Prostate gland (tissue), 2 donors: ENCODE results near the gene CLDN10. TPM values are rescaled to one million over a fixed set of nuclear protein-coding genes. Genes with fewer than 3 reads are reported as not detected.
"Not testable (repeated sequence)": the region's sequence is repeated elsewhere in the genome, so short reads cannot be mapped to it uniquely, and the experiment has no call there.

ENCODE experiments used
- DNase-seq: peaks from one replicate; pipeline ENCODE4 v3.0.0-alpha.2; 2019; ENCODE audit warnings: low spot score
- H3K27ac ChIP-seq, 2 donors: fragments of 200-600 bp; sonication (generic); 2 replicates each; pipeline ENCODE4 v1.5.1; 2017 to 2019
- H3K27me3 ChIP-seq: fragments of 200-600 bp; sonication (generic); replicated peaks from 2 replicates; pipeline ENCODE4 v1.5.1; 2019; ENCODE audit not compliant: insufficient read depth
- H3K36me3 ChIP-seq, 2 donors: fragments of 200-600 bp; sonication (generic); 1 replicate in 1 of 2; 2 replicates in 1 of 2; pipeline versions ENCODE4 v1.5.1 to v1.8.1; 2017 to 2019
- H3K4me1 ChIP-seq: fragments of 200-600 bp; sonication (generic); replicated peaks from 2 replicates; pipeline ENCODE4 v1.5.1; 2019
- H3K4me3 ChIP-seq, 2 donors: fragments of 200-600 bp; sonication (generic); 2 replicates each; pipeline ENCODE4 v1.5.1; 2017 to 2019
- H3K9me3 ChIP-seq: fragments of 200-600 bp; sonication (generic); 2 replicates; pipeline ENCODE4 v1.5.1; 2017
- CTCF ChIP-seq, 4 experiments: fragments of 200-600 bp in 2 of 4; fragments of 450-650 bp in 2 of 4; sonication (generic) in 2 of 4; IDR thresholded peaks; 1 replicate in 3 of 4; 2 replicates in 1 of 4; pipeline ENCODE4 v1.5.1; 2016 to 2019; ENCODE audit warnings: antibody characterized with exemption in 4 of 4, mild to moderate bottlenecking in 2 of 4, moderate library complexity in 2 of 4
- POLR2A ChIP-seq: fragments of 450-650 bp; IDR thresholded peaks from one replicate; pipeline ENCODE4 v1.6.1; 2016; ENCODE audit warnings: antibody characterized with exemption, mild to moderate bottlenecking
- POLR2AphosphoS5 ChIP-seq: sonication (generic); formaldehyde crosslinking; IDR thresholded peaks from one replicate; pipeline ENCODE4 v1.6.1; 2017; ENCODE audit warnings: antibody characterized with exemption
- WGBS: methylation state at CpG from one replicate; pipeline ENCODE4 v1.1.5; 2018; 5-methylcytosine and 5-hydroxymethylcytosine counted together
- intact Hi-C: fragments of 100-400 bp; cut with DNase I; formaldehyde crosslinking; loops from one replicate; pipeline ENCODE4 v1.14.2; 2022
- total RNA-seq, 2 donors: library from RNA; depleted of rRNA; stranded (reverse); fragments of >200 nt; gene quantifications; one replicate each; pipeline ENCODE4 v1.1.0, GENCODE V29; 2016

The CLDN10 gene
- total RNA-seq, 2 donors from 2014 or later: 1.5 to 8.0 TPM

GRCh38 chr13:95564733-95565291, 12.3 kb downstream of the CLDN10 start:
- no peak overlapping the region for H3K27ac ChIP-seq
- intact Hi-C loops: no loop called here
- no peaks in the 10 kb centered on the region for H3K36me3 ChIP-seq
- H3K9me3 ChIP-seq: no peaks in the 10 kb centered on the region
- 57% methylated on average over 5 of the region's 5 CpGs for WGBS
- H3K4me3 ChIP-seq: no peak overlapping the region
- no peaks in the 10 kb centered on the region for H3K4me1 ChIP-seq
- H3K27me3 ChIP-seq: no peaks in the 10 kb centered on the region
- TF ChIP-seq CTCF (IDR thresholded peaks at IDR 0.05): no peak
- no peak for TF ChIP-seq POLR2A
- no peak for TF ChIP-seq POLR2AphosphoS5
- DNase-seq: no peak

- H3K36me3 ChIP-seq, H3K4me1 ChIP-seq, H3K9me3 ChIP-seq, DNase-seq, H3K27me3 ChIP-seq, H3K4me3 ChIP-seq, H3K27ac ChIP-seq, intact Hi-C loops: not testable (repeated sequence)
- WGBS: 100% methylated on average over 1 of the region's 1 CpG
Measured at GRCh38 chr13:95565758-95566157, 13.2 kb downstream of the CLDN10 start.

GRCh38 chr13:95568131-95568530, 15.6 kb downstream of the CLDN10 start:
- TF ChIP-seq POLR2AphosphoS5: no peak
- TF ChIP-seq POLR2A: no peak
- no peak for TF ChIP-seq CTCF (IDR thresholded peaks at IDR 0.05)
- H3K4me1 ChIP-seq: no peaks in the 10 kb centered on the region
- no peak overlapping the region for H3K27ac ChIP-seq
- H3K27me3 ChIP-seq: no peaks in the 10 kb centered on the region
- no peaks in the 10 kb centered on the region for H3K9me3 ChIP-seq
- intact Hi-C loops: no loop called here
- H3K4me3 ChIP-seq: no peak overlapping the region
- 98% methylated on average over 2 of the region's 2 CpGs for whole genome bisulfite sequencing
- DNase-seq: no peak
- no peaks in the 10 kb centered on the region for H3K36me3 ChIP-seq

- Histone ChIP-seq H3K4me3 (no peak overlapping the region), H3K27me3 (no peaks in the 10 kb centered on the region), H3K9me3 (no peaks in the 10 kb centered on the region), H3K4me1 (no peaks in the 10 kb centered on the region), H3K27ac (no peak overlapping the region), H3K36me3 (no peaks in the 10 kb centered on the region)
- 91% methylated on average over 5 of the region's 5 CpGs for WGBS
- TF ChIP-seq CTCF (IDR thresholded peaks at IDR 0.05): no peak
- no peak for TF ChIP-seq POLR2AphosphoS5
- no peak for TF ChIP-seq POLR2A
- intact Hi-C loops: no loop called here
- no peak for DNase-seq
Measured at GRCh38 chr13:95570016-95570415, 17.5 kb downstream of the CLDN10 start.

- H3K36me3 ChIP-seq: no peaks in the 10 kb centered on the region
- no peak overlapping the region for H3K27ac ChIP-seq
- H3K27me3 ChIP-seq: no peaks in the 10 kb centered on the region
- intact Hi-C loops: no loop called here
- no peak overlapping the region for H3K4me3 ChIP-seq
- no peak for TF ChIP-seq POLR2A
- TF ChIP-seq POLR2AphosphoS5: no peak
- TF ChIP-seq CTCF (IDR thresholded peaks at IDR 0.05): no peak
- no peak for DNase-seq
- 30% methylated on average over 6 of the region's 6 CpGs for WGBS
- no peaks in the 10 kb centered on the region for H3K4me1 ChIP-seq
- no peaks in the 10 kb centered on the region for H3K9me3 ChIP-seq
Measured at GRCh38 chr13:95571941-95572340, 19.4 kb downstream of the CLDN10 start.
